ENCODE results near the gene GIMAP2.

GIMAP2 gene

GRCh38 chr7:150735596-150736358 is 50.3 kb downstream of the GIMAP2 start:
- DNase-seq: no peak

- no peak for DNase-seq
These were observed 51.4 kb downstream of the GIMAP2 start for GRCh38 chr7:150736864-150737263.

- DNase-seq: no peak
These were observed 52.0 kb downstream of the GIMAP2 start, which contains the start of gene GIMAP5 for GRCh38 chr7:150737265-150738055. Gene GIMAP5, plus strand, starts transcription at chr7:150737418. Its CDS starts 3,467 bp downstream, at chr7:150740885.

- no peak for DNase-seq
These were observed 52.6 kb downstream of the GIMAP2 start for GRCh38 chr7:150738092-150738491.

GRCh38 chr7:150738591-150739001 is 53.1 kb downstream of the GIMAP2 start:
- no peak for DNase-seq

- DNase-seq: no peak
These were observed 53.5 kb downstream of the GIMAP2 start for GRCh38 chr7:150739033-150739432.

GRCh38 chr7:150740053-150740452 is 54.5 kb downstream of the GIMAP2 start:
- DNase-seq: no peak

- DNase-seq: no peak
These were observed 56.9 kb downstream of the GIMAP2 start for GRCh38 chr7:150742286-150742968.
